Adrenal gland (tissue), 12 donors: Measurements from ENCODE around the gene MAP2K4. TPM values are rescaled to one million over a fixed set of nuclear protein-coding genes. Genes with fewer than 3 reads are reported as not detected.

ENCODE experiments used
- DNase-seq, 7 donors: peaks; one replicate each; pipeline ENCODE4 v3.0.0-alpha.2; 2019 to 2020
- H3K27ac ChIP-seq, 5 donors: fragments of 200-600 bp; sonication (generic) in 4 of 5; 1 replicate in 3 of 5; 2 replicates in 2 of 5; pipeline versions ENCODE4 v1.5.1 to v1.8.0; 2016 to 2020; ENCODE audit warnings: mild to moderate bottlenecking in 1 of 5
- H3K27me3 ChIP-seq: fragments of 200-600 bp; 2 replicates; pipeline ENCODE4 v1.8.0; 2021
- H3K36me3 ChIP-seq, 2 donors: fragments of 200-600 bp; replicated peaks in 1 of 2; 1 replicate in 1 of 2; 2 replicates in 1 of 2; pipeline versions ENCODE4 v1.5.1 to v1.8.0; 2018 to 2022
- H3K4me1 ChIP-seq, 2 donors: fragments of 200-600 bp; replicated peaks in 1 of 2; 1 replicate in 1 of 2; 2 replicates in 1 of 2; pipeline versions ENCODE4 v1.5.1 to v1.8.0; 2018 to 2021
- H3K4me3 ChIP-seq, 4 donors: fragments of 200-600 bp; sonication (generic) in 3 of 4; one replicate each; pipeline ENCODE4 v1.5.1; 2016 to 2018
- H3K9me3 ChIP-seq, 3 donors: fragments of 200-600 bp; sonication (generic) in 1 of 3; replicated peaks in 1 of 3; 1 replicate in 2 of 3; 2 replicates in 1 of 3; pipeline versions ENCODE4 v1.5.1 to v1.8.0; 2016 to 2021
- POLR2A ChIP-seq, 2 donors: fragments of 450-650 bp; IDR thresholded peaks; one replicate each; pipeline ENCODE4 v1.6.1; 2017; ENCODE audit warnings: antibody characterized with exemption in 2 of 2, mild to moderate bottlenecking in 2 of 2, moderate library complexity in 1 of 2
- WGBS, 4 donors: extraction: QIAGEN DNeasy Blood & Tissue Kit in 2 of 4; methylation state at CpG; one replicate each; pipeline versions ENCODE4 v1.1.5 to v1.1.7; 2013 to 2017; 5-methylcytosine and 5-hydroxymethylcytosine counted together
- intact Hi-C, 2 donors: fragments of 100-400 bp; cut with DNase I; formaldehyde crosslinking; loops; one replicate each; pipeline versions ENCODE4 v1.14.1 to v1.15.0; 2022 to 2023
- polyA plus RNA-seq, 3 donors: library from polyadenylated mRNA; stranded (reverse); fragments of 200-250 nt in 2 of 3; fragments of 350-450 nt in 1 of 3; fragmentation: Illumina TruSeq in 1 of 3; extraction: RNeasy Lipid Tissue Mini Kit (QIAGEN cat#74804) in 1 of 3; gene quantifications; one replicate each; pipeline ENCODE4 v1.2.3, GENCODE V29; 2013 to 2014
- total RNA-seq, 9 donors: library from RNA; depleted of rRNA in 4 of 9; stranded (reverse); fragments of >200 nt in 4 of 9; fragments of 120-200 nt in 1 of 9; fragmentation: NEBNext Ultra II Directional in 1 of 9; extraction: Animal tissue kit (Norgen Biotek cat#: 25700) in 1 of 9; gene quantifications; one replicate each; pipeline versions ENCODE4 v1.1.0 to v1.2.4, GENCODE V29; 2013 to 2023
- TF ChIP-seq, protein P1 (sequence below), 6 experiments: fragments of 450-650 bp in 4 of 6; fragments of 200-600 bp in 2 of 6; sonication (generic) in 1 of 6; IDR thresholded peaks; 1 replicate in 5 of 6; 2 replicates in 1 of 6; pipeline versions ENCODE4 v1.5.1 to v1.8.0; 2016 to 2021; ENCODE audit warnings: antibody characterized with exemption in 6 of 6, mild to moderate bottlenecking in 2 of 6, moderate library complexity in 1 of 6
- donor health status: healthy with polysubstance abuse.
- donor health status: Bipolar disorder and iron deficiency.
- donor health status: DM: yes; HTN: yes; CAD: no.
- donor health status: DM: no; HTN: no; CAD: no.
- donor health status: DM: no; HTN: no; CAD: no.
- donor health status: DM: yes; HTN: yes; CAD: no.

The MAP2K4 gene
- total and polyA plus RNA-seq, 12 donors: 12.5 to 55.7 (median 32.0) TPM

DNA sequence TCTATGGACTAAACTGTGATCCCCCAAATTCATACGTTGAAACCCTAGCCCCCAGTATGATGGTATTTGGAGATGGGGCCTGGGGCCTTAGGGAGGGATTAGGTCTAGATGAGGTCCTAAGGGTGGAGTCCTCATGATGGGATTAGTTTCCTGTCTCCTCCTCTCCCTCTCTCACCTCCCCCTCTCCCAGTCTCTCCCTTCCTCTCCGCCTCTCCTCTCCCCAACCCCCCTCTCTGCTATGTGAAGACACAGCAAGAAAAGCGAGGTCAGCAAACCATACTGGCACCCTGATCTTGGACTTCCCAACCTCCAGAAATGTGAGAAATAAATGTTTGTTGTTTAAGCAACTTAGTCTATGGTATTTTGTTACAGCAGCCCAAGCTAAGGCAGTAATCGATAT is 38.8 kb upstream of the MAP2K4 start:
- intact Hi-C loops: no loop called here
- WGBS, 4 donors: 92 to 98% (median 94%) methylated on average over 4 of the region's 4 CpGs
- Histone ChIP-seq H3K36me3 (peaks cover 0 to 22% of the 10 kb centered on the region in 2 donors), H3K27me3 (no peaks in the 10 kb centered on the region), H3K27ac (no peak overlapping the region), H3K9me3 (no peaks in the 10 kb centered on the region), H3K4me3 (no peak overlapping the region), H3K4me1 (no peaks in the 10 kb centered on the region)
- no peak for TF ChIP-seq POLR2A (IDR thresholded peaks at IDR 0.05)
- TF ChIP-seq, protein P1, sequence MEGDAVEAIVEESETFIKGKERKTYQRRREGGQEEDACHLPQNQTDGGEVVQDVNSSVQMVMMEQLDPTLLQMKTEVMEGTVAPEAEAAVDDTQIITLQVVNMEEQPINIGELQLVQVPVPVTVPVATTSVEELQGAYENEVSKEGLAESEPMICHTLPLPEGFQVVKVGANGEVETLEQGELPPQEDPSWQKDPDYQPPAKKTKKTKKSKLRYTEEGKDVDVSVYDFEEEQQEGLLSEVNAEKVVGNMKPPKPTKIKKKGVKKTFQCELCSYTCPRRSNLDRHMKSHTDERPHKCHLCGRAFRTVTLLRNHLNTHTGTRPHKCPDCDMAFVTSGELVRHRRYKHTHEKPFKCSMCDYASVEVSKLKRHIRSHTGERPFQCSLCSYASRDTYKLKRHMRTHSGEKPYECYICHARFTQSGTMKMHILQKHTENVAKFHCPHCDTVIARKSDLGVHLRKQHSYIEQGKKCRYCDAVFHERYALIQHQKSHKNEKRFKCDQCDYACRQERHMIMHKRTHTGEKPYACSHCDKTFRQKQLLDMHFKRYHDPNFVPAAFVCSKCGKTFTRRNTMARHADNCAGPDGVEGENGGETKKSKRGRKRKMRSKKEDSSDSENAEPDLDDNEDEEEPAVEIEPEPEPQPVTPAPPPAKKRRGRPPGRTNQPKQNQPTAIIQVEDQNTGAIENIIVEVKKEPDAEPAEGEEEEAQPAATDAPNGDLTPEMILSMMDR (IDR thresholded peaks at IDR 0.05): no peak
- DNase-seq: no peak

DNA sequence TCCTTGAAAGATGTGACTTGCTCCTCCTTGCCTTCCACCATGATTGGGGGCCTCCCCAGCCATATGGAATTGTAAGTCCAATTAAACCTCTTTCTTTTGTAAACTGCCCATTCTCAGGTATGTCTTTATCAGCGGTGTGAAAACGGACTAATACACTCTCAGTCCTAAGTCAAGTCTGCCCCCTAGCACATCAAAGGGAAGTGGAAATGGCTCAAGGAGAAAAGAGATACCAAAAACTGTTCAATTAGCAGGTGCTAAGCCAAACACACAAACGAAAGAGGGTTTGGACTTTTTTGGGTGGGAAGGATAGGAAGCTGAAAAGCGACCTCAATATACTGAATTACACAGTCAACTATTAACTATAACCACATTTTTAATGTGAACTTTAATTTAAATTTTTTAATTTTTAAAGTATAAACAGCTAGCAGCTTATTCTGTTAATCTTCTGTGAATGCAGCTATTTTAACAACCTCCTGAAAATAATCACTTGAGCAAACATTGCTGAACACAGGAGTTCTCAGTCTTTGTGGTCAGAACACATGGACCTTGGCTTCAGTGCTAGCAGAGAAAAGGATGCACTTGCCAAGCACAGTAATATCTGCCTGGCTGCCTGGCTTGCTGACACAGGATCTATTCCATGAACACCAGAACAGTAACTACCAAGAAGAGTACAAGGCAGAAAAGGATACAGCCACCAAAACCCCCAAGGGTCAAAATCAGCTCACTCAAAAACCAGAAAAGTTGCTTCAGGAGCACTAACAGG is 34.3 kb upstream of the MAP2K4 start:
- no peak for DNase-seq
- TF ChIP-seq POLR2A (IDR thresholded peaks at IDR 0.05): no peak
- no peaks in the 10 kb centered on the region for H3K4me1 ChIP-seq
- no peaks in the 10 kb centered on the region for H3K27me3 ChIP-seq
- no peak overlapping the region for H3K4me3 ChIP-seq
- peaks cover 0 to 20% of the 10 kb centered on the region in 2 donors for H3K36me3 ChIP-seq
- intact Hi-C loops: no loop called here
- no peaks in the 10 kb centered on the region for H3K9me3 ChIP-seq
- H3K27ac ChIP-seq: no peak overlapping the region
- 80 to 89% (median 88%) methylated on average over 4 of the region's 4 CpGs for WGBS, 4 donors

DNA sequence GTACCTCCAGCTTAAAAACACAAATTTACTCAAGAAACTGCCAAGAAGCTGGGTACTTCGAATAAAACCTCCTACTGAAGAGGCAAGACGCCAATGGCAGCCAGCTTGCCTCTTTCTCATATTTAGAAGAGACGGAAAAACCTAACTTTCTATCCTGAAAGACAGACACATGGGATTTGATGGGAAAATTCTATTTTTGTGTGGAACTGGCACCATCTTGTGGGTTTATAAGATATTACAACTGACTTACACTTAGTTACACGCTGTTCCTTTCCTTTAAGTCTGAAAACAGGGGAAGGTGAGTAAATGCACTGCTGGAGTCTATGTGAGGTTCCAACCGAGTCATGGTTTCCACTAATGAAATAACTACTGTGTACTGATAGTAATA is 33.7 kb upstream of the MAP2K4 start:
- DNase-seq: no peak
- H3K27me3 ChIP-seq: no peaks in the 10 kb centered on the region
- TF ChIP-seq POLR2A (IDR thresholded peaks at IDR 0.05): no peak
- TF ChIP-seq, protein P1 (IDR thresholded peaks at IDR 0.05): peak; percentile 43 to 74 (median 56)
- WGBS, 4 donors: 20 to 40% (median 34%) methylated on average over 5 of the region's 5 CpGs
- H3K4me1 ChIP-seq: no peaks in the 10 kb centered on the region
- H3K9me3 ChIP-seq: no peaks in the 10 kb centered on the region
- intact Hi-C loops: no loop called here
- no peak overlapping the region for H3K27ac ChIP-seq
- H3K4me3 ChIP-seq: no peak overlapping the region
- H3K36me3 ChIP-seq: peaks cover 0 to 20% of the 10 kb centered on the region in 2 donors

DNA sequence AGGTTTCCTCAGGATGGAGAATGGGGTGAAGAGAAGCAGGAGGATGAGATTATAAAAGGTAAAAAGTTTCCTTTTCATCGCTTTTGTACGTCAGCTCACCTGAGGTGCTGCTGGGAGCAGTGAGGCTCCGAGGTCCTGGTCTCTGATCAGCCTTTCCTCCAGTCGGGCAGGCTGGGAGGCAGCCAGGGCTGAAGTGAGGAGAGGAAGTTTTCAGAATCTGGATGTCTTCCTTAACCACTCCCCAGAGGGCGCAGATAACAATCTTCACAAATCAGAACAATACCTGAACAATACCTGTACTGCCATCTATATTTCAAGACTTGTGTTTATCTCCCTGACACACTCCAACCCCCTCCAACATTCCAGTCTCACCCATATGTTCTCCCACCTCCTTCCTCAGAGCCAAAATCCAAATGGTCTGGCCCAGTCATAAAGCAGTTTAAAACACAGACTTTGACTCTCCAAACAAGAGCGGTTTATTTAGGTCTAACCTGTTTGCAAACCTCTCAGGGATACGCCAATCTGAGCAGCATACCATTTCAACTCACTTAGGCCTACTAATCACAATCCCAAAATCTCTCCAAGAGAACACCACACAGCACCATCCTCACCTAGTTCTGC is 30.2 kb upstream of the MAP2K4 start:
- Histone ChIP-seq H3K4me1 (no peaks in the 10 kb centered on the region), H3K36me3 (peaks cover 0 to 9% of the 10 kb centered on the region in 2 donors), H3K27me3 (no peaks in the 10 kb centered on the region), H3K27ac (no peak overlapping the region), H3K4me3 (no peak overlapping the region), H3K9me3 (no peaks in the 10 kb centered on the region)
- 90 to 92% (median 91%) methylated on average over 7 of the region's 7 CpGs for WGBS, 4 donors
- intact Hi-C loops: no loop called here
- TF ChIP-seq POLR2A (IDR thresholded peaks at IDR 0.05): no peak
- TF ChIP-seq, protein P1 (IDR thresholded peaks at IDR 0.05): no peak
- DNase-seq: no peak
